CD4-positive, alpha-beta T cell treated with Interleukin-21 for 1 hour (primary cell): ENCODE measurements around the gene C1orf21.
"Not testable (repeated sequence)": the region's sequence is repeated elsewhere in the genome, so short reads cannot be mapped to it uniquely, and the experiment has no call there.

Experiments
- DNase-seq: peaks from one replicate; pipeline ENCODE4 v3.0.0-alpha.2; 2020

Gene C1orf21

GRCh38 chr1:184386312-184387068 lies at the start of gene C1orf21:
Gene C1orf21 (plus strand): TSS chr1:184387029. CDS start chr1:184477510, 90,481 bp downstream.
- peak; percentile 68 for DNase-seq

GRCh38 chr1:184337865-184338264 lies 49.0 kb upstream of the C1orf21 start:
- not testable (repeated sequence) for DNase-seq

- DNase-seq: no peak
Observed at GRCh38 chr1:184340984-184341383, 45.8 kb upstream of the C1orf21 start.

GRCh38 chr1:184350573-184350972 lies 36.3 kb upstream of the C1orf21 start:
- no peak for DNase-seq

GRCh38 chr1:184351416-184351975 lies 35.3 kb upstream of the C1orf21 start:
- DNase-seq: no peak

- DNase-seq: no peak
Observed at GRCh38 chr1:184352776-184353175, 34.1 kb upstream of the C1orf21 start.

GRCh38 chr1:184354719-184355118 lies 32.1 kb upstream of the C1orf21 start:
- DNase-seq: no peak

- no peak for DNase-seq
Observed at GRCh38 chr1:184356891-184357290, 29.9 kb upstream of the C1orf21 start.

- no peak for DNase-seq
Observed at GRCh38 chr1:184358256-184358655, 28.6 kb upstream of the C1orf21 start.

GRCh38 chr1:184359909-184360308 lies 26.9 kb upstream of the C1orf21 start:
- no peak for DNase-seq

GRCh38 chr1:184362876-184363275 lies 24.0 kb upstream of the C1orf21 start:
- DNase-seq: no peak

- no peak for DNase-seq
Observed at GRCh38 chr1:184365699-184366098, 21.1 kb upstream of the C1orf21 start.

- DNase-seq: no peak
Observed at GRCh38 chr1:184366997-184367396, 19.8 kb upstream of the C1orf21 start.

GRCh38 chr1:184367427-184368038 lies 19.3 kb upstream of the C1orf21 start:
- DNase-seq: no peak

GRCh38 chr1:184368354-184368753 lies 18.5 kb upstream of the C1orf21 start:
- no peak for DNase-seq

GRCh38 chr1:184370850-184371249 lies 16.0 kb upstream of the C1orf21 start:
- no peak for DNase-seq

- no peak for DNase-seq
Observed at GRCh38 chr1:184373155-184373554, 13.7 kb upstream of the C1orf21 start.

- no peak for DNase-seq
Observed at GRCh38 chr1:184376369-184376768, 10.5 kb upstream of the C1orf21 start.

- DNase-seq: no peak
Observed at GRCh38 chr1:184379111-184379752, 7.6 kb upstream of the C1orf21 start.

GRCh38 chr1:184380468-184380867 lies 6.4 kb upstream of the C1orf21 start:
- DNase-seq: no peak

- DNase-seq: no peak
Observed at GRCh38 chr1:184383772-184384323, 3.0 kb upstream of the C1orf21 start.

- no peak for DNase-seq
Observed at GRCh38 chr1:184385865-184386311, 941 bp upstream of the C1orf21 start.

GRCh38 chr1:184387069-184387475 lies 243 bp downstream of the C1orf21 start:
- no peak for DNase-seq
